A172 (cell line): ENCODE results near the gene PPTC7. TPM values are rescaled to one million over a fixed set of nuclear protein-coding genes. Genes with fewer than 3 reads are reported as not detected.
"Not testable (repeated sequence)": the region's sequence is repeated elsewhere in the genome, so short reads cannot be mapped to it uniquely, and the experiment has no call there.

Source experiments
- DNase-seq: peaks from one replicate; pipeline ENCODE4 v3.0.0-alpha.2; 2015; ENCODE audit warnings: low spot score
- total RNA-seq: library from RNA; depleted of rRNA; stranded (reverse); fragments of >200 nt; shearing (Covaris generic); gene quantifications from 2 replicates; pipeline ENCODE4 v1.2.3, GENCODE V29; 2014

The PPTC7 gene
- total RNA-seq, 1 experiment from 2014 or later = 2.7 TPM

GRCh38 chr12:110561471-110562201 is 21.5 kb downstream of the PPTC7 start:
- DNase-seq = no peak

- no peak for DNase-seq
Measured at GRCh38 chr12:110560946-110561345, 22.2 kb downstream of the PPTC7 start.

- DNase-seq = no peak
Measured at GRCh38 chr12:110560048-110560447, 23.1 kb downstream of the PPTC7 start.

- not testable (repeated sequence) for DNase-seq
Measured at GRCh38 chr12:110558945-110559344, 24.2 kb downstream of the PPTC7 start.

GRCh38 chr12:110557300-110557699 is 25.8 kb downstream of the PPTC7 start:
- no peak for DNase-seq

GRCh38 chr12:110556705-110557104 is 26.4 kb downstream of the PPTC7 start:
- no peak for DNase-seq

DNA sequence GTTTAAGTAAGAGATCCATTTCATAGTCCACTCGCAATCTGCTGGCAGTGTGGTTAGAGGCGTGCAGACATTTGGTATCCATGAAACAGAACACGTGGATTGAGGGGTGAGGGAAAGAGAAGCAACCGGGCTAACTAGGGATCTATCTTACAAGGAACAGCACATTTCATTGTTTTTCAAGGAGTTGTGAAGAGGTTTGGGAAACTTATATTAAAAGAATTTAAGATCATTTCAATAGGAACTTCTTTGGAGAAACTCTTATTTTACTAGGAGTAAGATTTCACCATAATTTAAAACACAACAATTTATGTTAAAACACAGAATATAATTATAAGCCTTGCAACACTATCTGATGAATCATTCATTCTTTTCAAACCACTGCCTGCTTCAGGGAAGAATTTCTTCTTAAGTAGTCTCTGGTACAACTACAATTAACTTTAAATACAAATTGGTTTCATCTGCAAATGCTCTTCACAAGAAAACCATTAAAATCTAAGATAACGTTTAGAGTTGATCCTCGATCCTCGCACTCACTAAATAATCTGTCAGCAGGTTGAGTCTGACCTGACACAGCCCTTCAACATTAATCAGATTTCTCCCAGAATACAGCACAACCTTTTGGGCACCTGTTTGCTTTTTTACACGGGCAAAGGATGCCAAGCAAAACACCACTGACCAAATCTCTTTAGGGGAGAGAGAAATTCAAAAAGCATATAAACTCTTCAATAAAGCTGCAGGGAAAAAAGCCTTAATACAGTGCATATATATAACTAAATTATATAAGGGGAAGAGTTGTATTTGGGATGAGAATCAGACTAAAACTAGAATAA is 27.3 kb downstream of the PPTC7 start:
- DNase-seq = peak; percentile 30

DNA sequence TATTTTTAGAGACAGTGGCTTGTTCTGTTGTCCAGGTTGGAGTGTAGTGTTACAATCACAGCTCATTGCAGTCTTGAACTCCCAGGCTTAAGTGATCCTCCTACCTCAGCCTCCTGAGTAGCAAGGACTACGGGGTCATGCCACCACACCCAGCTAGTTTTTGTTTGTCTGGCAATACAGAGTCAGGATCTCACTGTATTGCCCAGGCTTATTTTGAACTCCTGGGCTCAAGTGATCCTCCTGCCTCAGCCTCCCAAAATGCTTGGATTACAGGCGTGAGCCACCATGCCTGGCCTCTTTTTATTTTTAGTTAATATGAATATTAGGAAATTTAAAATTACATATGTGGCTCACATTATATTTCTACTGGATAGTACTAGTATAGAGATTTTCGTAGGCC is 28.9 kb downstream of the PPTC7 start:
- DNase-seq = no peak

- no peak for DNase-seq
Measured at GRCh38 chr12:110550981-110551380, 32.1 kb downstream of the PPTC7 start.

GRCh38 chr12:110549716-110550115 is 33.4 kb downstream of the PPTC7 start:
- no peak for DNase-seq

GRCh38 chr12:110548678-110549077 is 34.4 kb downstream of the PPTC7 start:
- no peak for DNase-seq

GRCh38 chr12:110547090-110547489 is 36.0 kb downstream of the PPTC7 start:
- DNase-seq = no peak

DNA sequence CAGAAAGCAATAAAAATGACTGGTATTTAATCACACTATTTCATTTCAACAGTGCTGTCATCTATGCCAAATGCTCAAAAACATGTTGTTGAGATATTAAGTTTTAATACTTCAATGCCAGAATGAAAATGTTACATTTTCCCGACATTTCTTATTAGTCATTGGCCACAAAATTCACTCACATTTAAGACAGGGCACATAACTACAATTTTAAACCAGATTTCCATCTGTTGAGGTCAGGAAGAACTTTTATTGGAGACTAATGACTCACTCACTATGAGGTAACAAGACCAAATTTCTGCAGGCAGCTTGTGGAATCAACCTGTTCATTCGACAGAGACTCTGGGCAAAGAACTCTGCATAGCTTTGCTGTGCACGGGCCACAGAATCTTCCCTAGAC is 36.8 kb downstream of the PPTC7 start:
- peak; percentile 90 for DNase-seq

- peak; percentile 9 for DNase-seq
Measured at GRCh38 chr12:110545812-110546211, 37.3 kb downstream of the PPTC7 start.

GRCh38 chr12:110545259-110545658 is 37.9 kb downstream of the PPTC7 start:
- peak; percentile 87 for DNase-seq

GRCh38 chr12:110543965-110544364 is 39.2 kb downstream of the PPTC7 start:
- no peak for DNase-seq

DNA sequence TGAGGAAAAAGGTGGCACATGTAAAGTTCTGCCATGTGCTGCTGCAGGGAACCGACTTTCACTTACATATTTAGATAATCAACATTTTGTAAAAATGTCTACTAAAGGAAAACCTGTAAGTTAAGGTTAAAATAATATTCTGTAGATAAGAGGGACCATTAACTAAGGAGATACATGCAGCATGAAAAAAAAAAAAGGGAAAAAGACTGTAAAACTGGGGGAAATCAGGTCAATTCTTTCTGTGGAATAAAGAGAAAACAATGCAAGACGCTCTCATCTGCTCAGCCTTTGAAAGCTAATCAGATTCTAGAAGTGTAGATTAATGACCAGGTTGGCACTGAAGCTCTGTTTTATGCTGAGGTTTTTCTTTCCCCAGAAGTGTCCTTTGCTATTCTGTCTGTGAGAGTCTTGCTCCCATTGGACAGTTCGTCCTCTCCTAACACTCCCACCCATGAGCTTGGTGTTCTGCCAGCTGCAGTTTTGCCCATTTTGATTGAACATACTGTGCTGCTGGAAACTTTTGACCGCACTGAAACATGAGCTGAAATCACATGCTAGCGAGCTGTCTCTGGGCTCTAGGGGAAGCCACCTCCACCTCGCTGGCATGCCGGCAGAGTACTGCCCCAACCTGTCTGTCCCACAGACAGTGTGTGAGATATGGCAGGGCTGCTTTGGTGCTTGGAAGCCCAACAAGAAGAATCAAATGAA is 39.7 kb downstream of the PPTC7 start:
- peak; percentile 23 for DNase-seq

GRCh38 chr12:110540048-110540447 is 43.1 kb downstream of the PPTC7 start:
- no peak for DNase-seq

- no peak for DNase-seq
Measured at GRCh38 chr12:110538869-110539622, 44.1 kb downstream of the PPTC7 start.

DNA sequence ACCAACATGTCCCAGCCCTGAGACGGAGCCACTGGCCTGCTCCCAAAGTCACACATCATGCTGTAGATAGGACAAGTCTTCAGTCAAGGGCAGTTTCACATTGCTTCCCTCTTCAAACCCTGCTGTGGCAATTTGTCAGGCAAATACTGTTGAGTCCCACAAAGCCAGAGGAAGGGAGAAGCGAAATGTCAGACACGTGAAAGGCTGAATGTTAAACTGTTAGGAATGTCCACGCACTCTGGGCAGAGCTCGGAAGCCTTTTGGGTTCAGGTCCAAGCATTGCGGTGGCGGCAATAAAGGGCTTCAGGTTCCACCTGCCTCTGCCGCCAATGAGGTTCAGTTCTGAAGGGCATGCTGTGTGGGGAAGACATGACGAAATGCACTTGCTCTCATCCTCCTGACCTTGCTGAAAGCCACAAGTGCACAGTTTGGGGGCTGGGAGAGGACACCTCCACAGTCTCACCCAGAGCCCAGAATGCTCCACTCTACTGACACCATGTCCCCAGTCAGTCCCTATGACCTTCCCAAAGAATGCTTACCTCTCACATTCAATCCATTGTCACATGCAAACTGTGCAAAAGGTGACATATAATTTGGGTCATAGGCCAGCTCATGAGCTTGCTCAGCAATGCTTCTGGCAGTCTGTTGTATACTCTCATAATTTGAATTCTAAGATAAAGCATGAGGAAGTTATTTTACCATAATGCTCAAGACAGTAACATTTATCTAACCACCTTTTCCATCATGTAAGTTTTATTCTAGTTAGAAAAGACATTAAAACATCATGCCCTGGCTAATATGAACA is 45.3 kb downstream of the PPTC7 start:
- DNase-seq = no peak
